GM12878 (cell line): ENCODE results near the gene GSE1. TPM values are rescaled to one million over a fixed set of nuclear protein-coding genes. Genes with fewer than 3 reads are reported as not detected.

Experiments used
- ATAC-seq: fragments of 200-7000 bp; cut with Tn5 transposase; 3 replicates; pipeline ENCODE4 v1.9.1; 2020; ENCODE audit warnings: mild to moderate bottlenecking, moderate library complexity
- BruUV-seq: library from RNA; stranded (reverse); fragments of 400-500 nt; replicated peaks from 2 replicates; lab custom pipeline; 2021; lab: Mats Ljungman, UMichigan
- CTCF ChIA-PET: fragments of 300-600 bp; sonication (Branson Sonifier 250); formaldehyde crosslinking; extraction: SDS; loops from one replicate; lab custom pipeline; 2021; ENCODE audit warnings: inconsistent platforms; lab: Yijun Ruan, JAX
- POLR2A ChIA-PET: fragments of 350-600 bp; formaldehyde crosslinking; extraction: SDS; loops from one replicate; lab custom pipeline; 2021; ENCODE audit warnings: inconsistent platforms; lab: Charles Lee
- RAD21 ChIA-PET: fragments of 300-600 bp; sonication (Branson Sonifier 250); formaldehyde crosslinking; loops from one replicate; lab custom pipeline; 2023; ENCODE audit warnings: antibody characterized with exemption; ENCODE audit not compliant: unreplicated experiment; lab: Charles Lee
- SMC1A ChIA-PET: fragments of 300-600 bp; sonication (Branson Sonifier 250); formaldehyde crosslinking; loops from one replicate; lab custom pipeline; 2023; ENCODE audit not compliant: unreplicated experiment, uncharacterized antibody; lab: Charles Lee
- DNase-seq: peaks from one replicate; pipeline ENCODE4 v3.0.0-alpha.2; 2011; ENCODE audit warnings: low read depth, low spot score
- FAIRE-seq: peaks from 3 replicates; lab custom pipeline; 2011; peaks lifted over from hg19 to GRCh38; lab: Jason Lieb, UNC
- H2AFZ ChIP-seq: 2 replicates; pipeline ENCODE4 v1.6.0; 2011; ENCODE audit warnings: low read depth, low read length, control low read depth; ENCODE audit not compliant: control insufficient read depth
- H3K27ac ChIP-seq: 2 replicates; pipeline ENCODE4 v1.5.1; 2011; ENCODE audit warnings: control low read depth; ENCODE audit not compliant: control insufficient read depth, insufficient read depth
- H3K27me3 ChIP-seq, 2 experiments: replicated peaks in 1 of 2; 2 replicates each; pipeline versions ENCODE4 v1.6.0 to v1.6.1; 2011; ENCODE audit warnings: low read length in 1 of 2; ENCODE audit not compliant: control insufficient read depth in 2 of 2, insufficient read depth in 2 of 2
- H3K36me3 ChIP-seq, 2 experiments: 2 replicates each; pipeline ENCODE4 v1.5.1; 2011; ENCODE audit warnings: low read length in 1 of 2; ENCODE audit not compliant: control insufficient read depth in 2 of 2, insufficient read depth in 2 of 2
- H3K4me1 ChIP-seq: 2 replicates; pipeline ENCODE4 v1.6.1; 2011; ENCODE audit warnings: mild to moderate bottlenecking, low read length, moderate library complexity, mixed read lengths; ENCODE audit not compliant: control insufficient read depth, insufficient read depth
- H3K4me2 ChIP-seq: 2 replicates; pipeline ENCODE4 v1.6.0; 2011; ENCODE audit warnings: control low read depth; ENCODE audit not compliant: control insufficient read depth, insufficient read depth
- H3K4me3 ChIP-seq: fragments of 200-600 bp; sonication (generic); 2 replicates; pipeline ENCODE4 v1.5.1; 2016
- H3K79me2 ChIP-seq: 2 replicates; pipeline ENCODE4 v1.6.0; 2011; ENCODE audit warnings: low read length; ENCODE audit not compliant: control insufficient read depth, insufficient read depth
- H3K9ac ChIP-seq: 2 replicates; pipeline ENCODE4 v1.8.0; 2011; ENCODE audit warnings: low read length, control low read depth, mixed read lengths; ENCODE audit not compliant: control insufficient read depth, insufficient read depth
- H3K9me3 ChIP-seq: replicated peaks from 3 replicates; pipeline ENCODE4 v1.5.1; 2011; ENCODE audit warnings: mild to moderate bottlenecking, low read length; ENCODE audit not compliant: control insufficient read depth, insufficient read depth
- H4K20me1 ChIP-seq: 2 replicates; pipeline ENCODE4 v1.6.0; 2011; ENCODE audit not compliant: control insufficient read depth, insufficient read depth
- BRCA1 ChIP-seq: IDR thresholded peaks from 2 replicates; pipeline ENCODE4 v1.6.1; 2011; ENCODE audit warnings: low read depth, low read length, improper control_type of control experiment
- ELK1 ChIP-seq: IDR thresholded peaks from 2 replicates; pipeline ENCODE4 v1.6.1; 2012; ENCODE audit warnings: low read depth, low read length, improper control_type of control experiment
- HCFC1 ChIP-seq: fragments of 150-350 bp; IDR thresholded peaks from 2 replicates; pipeline ENCODE4 v1.6.1; 2014; ENCODE audit warnings: low read length
- HDAC2 ChIP-seq: fragments of 200-600 bp; sonication (generic); IDR thresholded peaks from 2 replicates; pipeline ENCODE4 v1.6.1; 2017
- MEF2B ChIP-seq: fragments of 450-650 bp; IDR thresholded peaks from 2 replicates; pipeline ENCODE4 v1.6.1; 2018; ENCODE audit warnings: mild to moderate bottlenecking, moderate library complexity; ENCODE audit not compliant: partially characterized antibody, poor library complexity, severe bottlenecking
- MYB ChIP-seq: fragments of 150-350 bp; IDR thresholded peaks from 2 replicates; pipeline ENCODE4 v1.6.1; 2014; ENCODE audit warnings: mild to moderate bottlenecking, low read depth, low read length, borderline replicate concordance
- MYC ChIP-seq: IDR thresholded peaks from 2 replicates; pipeline ENCODE4 v1.6.1; 2011; ENCODE audit warnings: mild to moderate bottlenecking, low read length, moderate library complexity, inconsistent platforms; ENCODE audit not compliant: insufficient read depth, insufficient replicate concordance, insufficient read length, severe bottlenecking
- NR2C1 ChIP-seq: fragments of 450-650 bp; IDR thresholded peaks from 2 replicates; pipeline ENCODE4 v1.6.1; 2017; ENCODE audit warnings: antibody characterized with exemption, mild to moderate bottlenecking, moderate library complexity
- NR2C2 ChIP-seq: IDR thresholded peaks from 2 replicates; pipeline ENCODE4 v1.6.1; 2011; ENCODE audit warnings: borderline replicate concordance, low read depth; ENCODE audit not compliant: control insufficient read depth, insufficient read length
- RAD21 ChIP-seq: IDR thresholded peaks from 2 replicates; pipeline ENCODE4 v1.6.1; 2011; ENCODE audit warnings: mild to moderate bottlenecking, low read depth, low read length, moderate library complexity; ENCODE audit not compliant: insufficient read depth
- RB1 ChIP-seq: fragments of 450-650 bp; formaldehyde crosslinking; IDR thresholded peaks from 2 replicates; pipeline ENCODE4 v1.6.1; 2017; ENCODE audit warnings: mild to moderate bottlenecking, borderline replicate concordance
- SUPT20H ChIP-seq: IDR thresholded peaks from 2 replicates; pipeline ENCODE4 v1.6.1; 2011; ENCODE audit warnings: low read depth, mild to moderate bottlenecking, low read length, moderate library complexity, borderline replicate concordance; ENCODE audit not compliant: control insufficient read depth
- TARDBP ChIP-seq: IDR thresholded peaks from 2 replicates; pipeline ENCODE4 v1.6.1; 2016; ENCODE audit warnings: borderline replicate concordance
- WRNIP1 ChIP-seq: IDR thresholded peaks from 2 replicates; pipeline ENCODE4 v1.6.1; 2011; ENCODE audit warnings: low read depth, low read length, improper control_type of control experiment, borderline replicate concordance
- ZNF24 ChIP-seq: fragments of 450-650 bp; IDR thresholded peaks from 2 replicates; pipeline ENCODE4 v1.6.1; 2017; ENCODE audit warnings: antibody characterized with exemption, mild to moderate bottlenecking
- WGBS: methylation state at CpG from one replicate; pipeline ENCODE4 v1.1.6; 2016; ENCODE audit warnings: low lambda C conversion rate; ENCODE audit not compliant: insufficient replicate concordance, insufficient coverage; ENCODE audit errors: missing lambda C conversion rate; 5-methylcytosine and 5-hydroxymethylcytosine counted together
- in situ Hi-C: fragments of 300-500 bp; cut with MboI; formaldehyde crosslinking; loops from 9 replicates; pipeline ENCODE4 v1.14.3; 2018; ENCODE audit warnings: mixed read lengths
- intact Hi-C: fragments of 100-400 bp; cut with micrococcal nuclease; formaldehyde crosslinking; loops from one replicate; pipeline ENCODE4 v1.14.2; 2022; ENCODE audit not compliant: unreplicated experiment
- polyA plus RNA-seq, 11 experiments: library from polyadenylated mRNA; depleted of rRNA in 4 of 11; unstranded in 6 of 11; stranded (reverse) in 5 of 11; fragments of >200 nt; fragmentation: Nextera tagmentation in 4 of 11; fragmentation: Illumina TruSeq in 1 of 11; extraction: Ambion mirVana in 4 of 11; extraction: Trizol in 1 of 11; gene quantifications; 1 replicate in 1 of 11; 2 replicates in 10 of 11; pipeline versions ENCODE4 v1.2.1 to v1.2.3, GENCODE V29; 2011 to 2016; ENCODE audit warnings: inconsistent platforms in 2 of 11, missing spikeins in 2 of 11, low read depth in 1 of 11
- total RNA-seq, 4 experiments: library from RNA; depleted of rRNA in 3 of 4; stranded (reverse); fragments of >200 nt in 3 of 4; fragmentation: Illumina TruSeq in 1 of 4; extraction: Trizol in 1 of 4; gene quantifications; 2 replicates each; pipeline versions ENCODE4 v1.2.1 to v1.2.3, GENCODE V29; 2013 to 2021
- TF ChIP-seq, protein P1 (sequence below): fragments of 450-650 bp; IDR thresholded peaks from 2 replicates; pipeline ENCODE4 v1.6.1; 2017; ENCODE audit warnings: borderline replicate concordance

The GSE1 gene
- total and polyA plus RNA-seq, 10 of the 15 experiments (the other 5 are each of a cell fraction or from before 2014, with no cell fraction given): 4.6 to 58.7 (median 18.2) TPM

- FAIRE-seq (no peak), DNase-seq (no peak), ATAC-seq (no peak)
- no peaks in the 10 kb centered on the region for H3K27me3 ChIP-seq
- H2AFZ ChIP-seq: no peak overlapping the region
- TSS peak; percentile 48 for BruUV-seq
- H3K4me3 ChIP-seq: no peak overlapping the region
- no peak overlapping the region for H3K9ac ChIP-seq
- RAD21 ChIA-PET: interaction anchor here (1.9 kb wide), 1 partner anchor 8 kb away, joined by 6 read pairs; no protein-coding TSS in a partner anchor
- H3K9me3 ChIP-seq: no peaks in the 10 kb centered on the region
- H3K36me3 ChIP-seq: peaks cover 31 to 40% of the 10 kb centered on the region in 2 experiments
- SMC1A ChIA-PET: interaction anchor here (1.0 kb wide), 1 partner anchor 15 kb away, joined by 3 read pairs; no protein-coding TSS in a partner anchor
- TF ChIP-seq NR2C2: no peak
- TF ChIP-seq MYB: no peak
- no peak for TF ChIP-seq ELK1
- TF ChIP-seq, protein P1, sequence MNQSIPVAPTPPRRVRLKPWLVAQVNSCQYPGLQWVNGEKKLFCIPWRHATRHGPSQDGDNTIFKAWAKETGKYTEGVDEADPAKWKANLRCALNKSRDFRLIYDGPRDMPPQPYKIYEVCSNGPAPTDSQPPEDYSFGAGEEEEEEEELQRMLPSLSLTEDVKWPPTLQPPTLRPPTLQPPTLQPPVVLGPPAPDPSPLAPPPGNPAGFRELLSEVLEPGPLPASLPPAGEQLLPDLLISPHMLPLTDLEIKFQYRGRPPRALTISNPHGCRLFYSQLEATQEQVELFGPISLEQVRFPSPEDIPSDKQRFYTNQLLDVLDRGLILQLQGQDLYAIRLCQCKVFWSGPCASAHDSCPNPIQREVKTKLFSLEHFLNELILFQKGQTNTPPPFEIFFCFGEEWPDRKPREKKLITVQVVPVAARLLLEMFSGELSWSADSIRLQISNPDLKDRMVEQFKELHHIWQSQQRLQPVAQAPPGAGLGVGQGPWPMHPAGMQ: no peak
- TF ChIP-seq TARDBP: no peak
- TF ChIP-seq ZNF24: no peak
- no peak for TF ChIP-seq SUPT20H
- TF ChIP-seq BRCA1: no peak
- TF ChIP-seq WRNIP1: no peak
- no peak for TF ChIP-seq HCFC1
- TF ChIP-seq MEF2B: no peak
- no peak for TF ChIP-seq MYC
- TF ChIP-seq HDAC2: no peak
- TF ChIP-seq NR2C1: no peak
- no peak for TF ChIP-seq RB1
- TF ChIP-seq RAD21: no peak
- peaks cover 21% of the 10 kb centered on the region for H3K4me1 ChIP-seq
- CTCF ChIA-PET: interaction anchor here (0.6 to 1.4 kb wide), 3 partner anchors 40 to 339 kb away, joined by 3 to 4 read pairs (median 3); no protein-coding TSS in a partner anchor
- POLR2A ChIA-PET: no interaction called here
- in situ Hi-C loops (no loop called here), intact Hi-C loops (loop anchor here (5.0 kb wide), 1 partner anchor 39 kb away; no protein-coding TSS in a partner anchor)
- peaks cover 2% of the 10 kb centered on the region; the same call in 1 of the 2 replicates for H4K20me1 ChIP-seq
- H3K4me2 ChIP-seq: no peak overlapping the region
- H3K27ac ChIP-seq: no peak overlapping the region
- H3K79me2 ChIP-seq: no peaks in the 10 kb centered on the region; the same call in none of the 2 replicates
- WGBS: 83% methylated on average over 8 of the region's 8 CpGs
Observed at GRCh38 chr16:85678016-85678415, 64.9 kb downstream of the GSE1 start.
